Stomach (tissue), 9 donors: ENCODE data around the gene CDH1. TPM values are rescaled to one million over a fixed set of nuclear protein-coding genes. Genes with fewer than 3 reads are reported as not detected.

Experiments used
- DNase-seq, 2 donors: peaks; one replicate each; pipeline versions ENCODE4 v3.0.0 to v3.0.0-alpha.2; 2013 to 2019
- H3K27ac ChIP-seq, 5 donors: fragments of 200-600 bp in 4 of 5; sonication (generic) in 4 of 5; one replicate each; pipeline ENCODE4 v1.5.1; 2013 to 2019; ENCODE audit warnings: mild to moderate bottlenecking in 1 of 5, moderate library complexity in 1 of 5
- H3K27me3 ChIP-seq, 3 donors: fragments of 200-600 bp; sonication (generic); one replicate each; pipeline ENCODE4 v1.5.1; 2017 to 2019; ENCODE audit warnings: mixed run types in 1 of 3
- H3K36me3 ChIP-seq, 4 donors: fragments of 200-600 bp; sonication (generic); 1 replicate in 3 of 4; 2 replicates in 1 of 4; pipeline ENCODE4 v1.5.1; 2016 to 2019
- H3K4me1 ChIP-seq, 4 donors: fragments of 200-600 bp; sonication (generic); one replicate each; pipeline ENCODE4 v1.5.1; 2016 to 2019
- H3K4me3 ChIP-seq, 4 donors: fragments of 200-600 bp; sonication (generic) in 3 of 4; one replicate each; pipeline ENCODE4 v1.5.1; 2016 to 2019; ENCODE audit warnings: mild to moderate bottlenecking in 1 of 4
- H3K9me3 ChIP-seq, 4 donors: fragments of 200-600 bp; sonication (generic); one replicate each; pipeline ENCODE4 v1.5.1; 2016 to 2019
- CTCF ChIP-seq, 7 experiments: fragments of 450-650 bp in 4 of 7; fragments of 200-600 bp in 3 of 7; sonication (generic) in 3 of 7; IDR thresholded peaks; one replicate each; pipeline ENCODE4 v1.5.1; 2016 to 2019; ENCODE audit warnings: antibody characterized with exemption in 7 of 7, control low read depth in 2 of 7, mild to moderate bottlenecking in 1 of 7
- EP300 ChIP-seq: sonication (generic); formaldehyde crosslinking; IDR thresholded peaks from one replicate; pipeline ENCODE4 v1.6.1; 2017; ENCODE audit warnings: antibody characterized with exemption
- POLR2A ChIP-seq, 4 donors: fragments of 450-650 bp; IDR thresholded peaks; one replicate each; pipeline ENCODE4 v1.6.1; 2016; ENCODE audit warnings: antibody characterized with exemption in 4 of 4, control low read depth in 2 of 4, mild to moderate bottlenecking in 1 of 4, moderate library complexity in 1 of 4
- POLR2AphosphoS5 ChIP-seq, 3 donors: sonication (generic); formaldehyde crosslinking; IDR thresholded peaks; one replicate each; pipeline ENCODE4 v1.6.1; 2016; ENCODE audit warnings: antibody characterized with exemption in 3 of 3
- WGBS, 5 donors: extraction: QIAGEN DNeasy Blood & Tissue Kit in 3 of 5; methylation state at CpG; one replicate each; pipeline versions ENCODE4 v1.1.5 to v1.1.7; 2013 to 2018; 5-methylcytosine and 5-hydroxymethylcytosine counted together
- intact Hi-C: fragments of 100-400 bp; cut with DNase I; formaldehyde crosslinking; loops from one replicate; pipeline ENCODE4 v1.15.1; 2023; ENCODE audit warnings: low total_unique reads
- polyA plus RNA-seq, 3 donors: library from polyadenylated mRNA; stranded (reverse); fragments of 200-250 nt; gene quantifications; one replicate each; pipeline ENCODE4 v1.2.3, GENCODE V29; 2013
- total RNA-seq, 5 donors: library from RNA; depleted of rRNA; stranded (reverse); fragments of >200 nt; gene quantifications; one replicate each; pipeline versions ENCODE4 v1.1.0 to v1.2.3, GENCODE V29; 2014 to 2016
- donor health status: healthy with polysubstance abuse.
- donor health status: Bipolar disorder and iron deficiency.
- donor health status: healthy.

Gene CDH1
- total and polyA plus RNA-seq, 8 donors, result 15.0 to 567 (median 132) TPM

- 50 to 70% (median 56%) methylated on average over 10 of the region's 10 CpGs for WGBS, 5 donors
- Histone ChIP-seq H3K27ac (peak overlapping the region; percentile 66 to 87 (median 69)), H3K27me3 (no peaks in the 10 kb centered on the region), H3K4me1 (peaks cover 0 to 63% (median 32%) of the 10 kb centered on the region in 4 donors), H3K9me3 (no peaks in the 10 kb centered on the region), H3K4me3 (no peak overlapping the region), H3K36me3 (no peaks in the 10 kb centered on the region)
- intact Hi-C loops, result no loop called here
- DNase-seq, result peak; percentile 70 to 90
- TF ChIP-seq EP300 (no peak), POLR2AphosphoS5 (IDR thresholded peaks at IDR 0.05) (peak in 2 of 3 donors; percentile 11 to 57), CTCF (IDR thresholded peaks at IDR 0.05) (no peak)
These were observed 19.3 kb downstream of the CDH1 start for GRCh38 chr16:68756239-68756915.

GRCh38 chr16:68757625-68757935 lies 20.5 kb downstream of the CDH1 start:
- Histone ChIP-seq H3K9me3 (no peaks in the 10 kb centered on the region), H3K27me3 (peaks cover 0 to 4% (median 0%) of the 10 kb centered on the region in 3 donors), H3K27ac (peak overlapping the region in 3 of 5 donors; percentile 66 to 87 (median 84)), H3K4me3 (no peak overlapping the region), H3K36me3 (no peaks in the 10 kb centered on the region), H3K4me1 (peaks cover 5 to 56% (median 36%) of the 10 kb centered on the region in 4 donors)
- no peak for TF ChIP-seq EP300
- no peak for TF ChIP-seq CTCF (IDR thresholded peaks at IDR 0.05)
- TF ChIP-seq POLR2A (IDR thresholded peaks at IDR 0.05), result no peak
- no peak for TF ChIP-seq POLR2AphosphoS5 (IDR thresholded peaks at IDR 0.05)
- no peak for DNase-seq
- intact Hi-C loops, result no loop called here

- Histone ChIP-seq H3K4me1 (peaks cover 5 to 51% (median 35%) of the 10 kb centered on the region in 4 donors), H3K27ac (no peak overlapping the region), H3K27me3 (peaks cover 0 to 4% (median 0%) of the 10 kb centered on the region in 3 donors), H3K4me3 (no peak overlapping the region), H3K9me3 (no peaks in the 10 kb centered on the region), H3K36me3 (no peaks in the 10 kb centered on the region)
- TF ChIP-seq CTCF (IDR thresholded peaks at IDR 0.05) (no peak), POLR2A (IDR thresholded peaks at IDR 0.05) (no peak), POLR2AphosphoS5 (IDR thresholded peaks at IDR 0.05) (no peak), EP300 (no peak)
- intact Hi-C loops, result no loop called here
- 95 to 98% (median 97%) methylated on average over 6 of the region's 6 CpGs for WGBS, 5 donors
- DNase-seq, result no peak
These were observed 22.0 kb downstream of the CDH1 start for GRCh38 chr16:68759062-68759461.

DNA sequence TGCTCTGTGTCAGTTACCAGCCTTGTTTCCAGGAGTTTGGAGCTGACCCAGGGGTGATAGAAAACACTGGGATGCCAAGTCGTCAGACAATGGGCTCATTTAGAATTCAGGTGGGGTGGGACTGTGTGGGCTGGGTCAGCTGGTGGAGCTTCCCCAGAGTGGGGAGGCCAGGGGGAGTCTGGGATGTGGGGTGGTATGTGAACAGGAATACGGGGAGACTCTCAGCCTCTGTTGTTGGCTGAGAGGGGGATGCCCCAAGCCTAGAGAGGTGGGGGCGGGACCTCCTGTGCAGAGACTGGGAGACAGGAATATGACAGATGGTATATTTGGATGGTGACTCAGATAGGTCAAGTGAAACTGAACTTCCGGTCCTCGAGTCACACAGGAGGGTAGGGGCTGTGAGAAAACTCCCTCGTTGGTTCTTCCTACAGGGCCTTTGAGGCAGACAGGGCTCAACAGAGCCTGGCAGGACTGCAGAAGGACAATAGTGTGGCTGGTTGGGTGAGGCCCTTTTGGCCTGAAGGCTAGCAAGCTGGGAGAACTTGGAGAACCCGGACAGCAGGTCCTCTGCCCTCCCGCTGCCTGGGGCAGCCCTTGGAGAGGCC lies 23.7 kb downstream of the CDH1 start:
- 51 to 62% (median 57%) methylated on average over 8 of the region's 8 CpGs for WGBS, 5 donors
- Histone ChIP-seq H3K36me3 (no peaks in the 10 kb centered on the region), H3K4me1 (peaks cover 9 to 46% (median 31%) of the 10 kb centered on the region in 4 donors), H3K27ac (peak overlapping the region; percentile 11 to 56 (median 26)), H3K4me3 (no peak overlapping the region), H3K27me3 (peaks cover 0 to 4% (median 0%) of the 10 kb centered on the region in 3 donors), H3K9me3 (no peaks in the 10 kb centered on the region)
- DNase-seq, result peak in 1 of 2 donors; percentile 58
- intact Hi-C loops, result no loop called here
- TF ChIP-seq POLR2A (IDR thresholded peaks at IDR 0.05), result no peak
- TF ChIP-seq POLR2AphosphoS5 (IDR thresholded peaks at IDR 0.05), result no peak
- TF ChIP-seq CTCF (IDR thresholded peaks at IDR 0.05), result no peak
- TF ChIP-seq EP300, result no peak
